HG03457 (cell line): ENCODE measurements around the gene PUS1.

Source experiments
- ATAC-seq: cut with Tn5 transposase; IDR thresholded peaks from one replicate; pipeline ENCODE4 v1.9.1; 2021; ENCODE audit warnings: moderate number of reproducible peaks; ENCODE audit not compliant: unreplicated experiment

The PUS1 gene

DNA sequence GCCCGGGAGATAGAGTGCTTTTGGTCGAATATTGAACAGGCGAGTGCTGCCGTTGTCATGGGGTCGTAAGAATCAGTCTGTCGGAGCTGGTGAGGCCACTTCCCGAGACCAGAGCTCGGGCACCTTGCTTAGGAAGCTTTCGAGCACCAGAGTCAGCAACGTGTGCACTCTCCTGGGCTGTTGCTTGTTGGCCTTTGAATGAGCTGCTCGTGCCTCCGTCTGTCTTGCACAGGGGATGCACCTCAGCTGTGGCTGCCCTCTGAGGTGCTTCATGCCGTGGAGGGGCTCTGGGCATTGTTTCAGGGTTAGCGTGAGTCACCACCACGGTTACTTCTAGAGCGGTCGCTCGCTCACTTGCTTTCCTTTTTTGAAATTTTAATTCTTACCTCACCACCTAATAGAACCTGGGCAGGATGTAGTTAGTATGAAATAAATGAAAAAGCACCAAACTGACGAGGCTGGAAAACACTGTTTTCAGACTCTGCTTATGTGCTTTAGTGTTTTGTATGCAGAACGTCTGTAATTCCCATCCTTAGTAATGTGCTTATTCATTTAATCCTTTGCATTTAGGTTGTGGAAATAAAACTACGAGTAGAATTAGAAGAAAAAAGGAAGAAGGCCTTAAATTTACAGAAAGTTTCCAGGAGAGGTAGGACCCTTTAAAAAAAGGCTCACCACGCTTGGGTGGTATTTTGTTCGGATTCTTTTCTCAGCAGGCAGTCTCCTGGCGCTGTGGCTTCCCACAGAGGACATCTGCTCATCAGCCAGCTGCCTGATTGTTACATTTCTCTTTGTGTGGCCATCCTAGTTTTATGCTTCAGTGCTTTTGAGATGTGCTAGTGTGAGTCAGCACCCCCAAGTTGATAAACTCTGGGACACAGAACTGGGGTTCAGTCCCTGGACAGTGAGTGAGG, 61.2 kb downstream of the PUS1 start:
- ATAC-seq: no peak

DNA sequence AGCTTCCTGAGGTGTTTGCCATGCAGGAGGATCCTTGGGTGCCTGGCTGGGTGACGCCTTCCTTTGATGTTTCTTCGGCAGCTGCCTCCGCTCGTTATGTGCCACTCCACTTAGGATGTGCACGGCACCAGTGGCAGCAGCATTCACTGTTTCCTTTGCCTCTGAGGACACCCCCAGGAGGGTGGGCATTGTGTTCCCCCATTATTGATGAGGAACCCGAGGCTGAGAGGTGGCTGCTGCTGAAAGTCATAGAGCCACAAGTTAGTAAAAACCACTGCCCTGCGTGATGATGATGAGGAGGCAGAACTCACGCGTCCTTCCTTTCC, 61.9 kb downstream of the PUS1 start:
- ATAC-seq: no peak

DNA sequence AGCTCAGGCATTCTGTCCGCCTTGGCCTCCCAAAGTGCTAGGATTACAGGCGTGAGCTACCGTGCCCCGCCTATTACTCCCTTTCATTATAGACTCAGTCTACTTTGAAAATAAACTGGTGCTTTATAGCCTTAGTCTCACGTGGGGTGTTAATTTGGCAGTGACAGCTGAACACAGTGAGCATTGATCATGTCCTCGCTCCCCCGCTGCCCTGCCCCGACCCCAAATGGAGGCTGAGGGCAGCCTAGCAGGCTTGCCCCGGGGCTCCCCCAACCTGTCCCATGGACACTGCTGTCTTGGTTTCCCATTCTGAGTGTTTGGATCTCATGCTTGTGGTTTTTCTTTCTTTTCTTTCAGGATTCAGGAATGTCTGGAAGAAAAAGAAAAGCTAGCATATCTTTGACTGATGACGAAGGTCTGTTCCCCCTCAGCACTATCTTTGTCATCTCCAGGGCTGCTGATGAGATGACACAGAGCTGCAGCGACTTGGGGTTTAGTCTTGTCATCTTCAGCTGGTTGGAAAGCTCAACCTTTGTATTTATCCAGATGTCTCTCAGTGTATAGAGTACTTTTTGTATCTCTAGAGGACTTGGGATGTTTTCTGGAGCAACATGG, 62.8 kb downstream of the PUS1 start:
- ATAC-seq: no peak

DNA sequence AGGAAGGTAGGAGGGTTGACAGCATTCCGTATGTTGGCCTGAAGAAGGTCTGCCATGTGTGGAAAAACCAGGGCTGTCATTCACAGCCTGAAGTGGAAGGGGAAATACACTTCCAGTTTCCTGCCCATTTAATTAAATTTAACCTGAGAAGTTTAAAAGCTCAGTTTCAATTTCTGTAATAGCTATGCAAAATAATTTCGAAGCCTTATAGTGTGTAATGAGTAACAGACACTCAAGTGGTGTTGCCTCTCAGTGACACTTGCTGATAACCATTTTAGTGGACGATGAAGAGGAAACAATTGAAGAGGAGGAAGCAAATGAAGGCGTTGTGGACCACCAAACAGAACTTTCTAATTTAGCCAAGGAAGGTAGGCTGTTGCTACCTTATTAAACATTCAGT, 65.5 kb downstream of the PUS1 start:
- ATAC-seq: peak; percentile 74
